Stimulated activated CD4-positive, alpha-beta T cell treated with anti-CD3 and anti-CD28 coated beads, Interleukin-1b, Interleukin-23, amount 100 ng/mL, for 48 hours (primary cell): ENCODE data around the gene DUSP15.
A peak's percentile ranks its signal among the peaks of the same experiment; 100 is the strongest.

Source experiments
- DNase-seq: peaks from one replicate; pipeline ENCODE4 v3.0.0-alpha.2; 2020

The DUSP15 gene

DNA sequence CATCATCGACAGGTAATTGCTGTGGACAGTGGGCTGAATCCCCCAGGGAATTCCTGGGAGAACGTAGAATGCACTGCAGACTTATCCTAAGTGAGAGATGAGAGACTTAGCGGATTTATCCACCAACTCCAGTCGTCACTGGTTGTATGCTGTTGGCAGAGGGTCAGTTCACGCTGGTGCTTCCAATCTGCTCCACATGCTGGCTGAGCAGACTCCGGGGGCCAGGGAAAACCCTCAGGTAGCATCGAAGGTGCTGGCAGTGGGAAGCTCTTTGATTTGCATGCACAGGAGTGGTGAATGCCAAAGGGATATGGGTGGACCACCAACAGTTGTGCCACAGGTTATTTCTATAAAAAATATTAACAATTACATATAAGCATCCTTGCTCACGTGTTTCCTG, 20.3 kb upstream of the DUSP15 start:
- no peak for DNase-seq

DNA sequence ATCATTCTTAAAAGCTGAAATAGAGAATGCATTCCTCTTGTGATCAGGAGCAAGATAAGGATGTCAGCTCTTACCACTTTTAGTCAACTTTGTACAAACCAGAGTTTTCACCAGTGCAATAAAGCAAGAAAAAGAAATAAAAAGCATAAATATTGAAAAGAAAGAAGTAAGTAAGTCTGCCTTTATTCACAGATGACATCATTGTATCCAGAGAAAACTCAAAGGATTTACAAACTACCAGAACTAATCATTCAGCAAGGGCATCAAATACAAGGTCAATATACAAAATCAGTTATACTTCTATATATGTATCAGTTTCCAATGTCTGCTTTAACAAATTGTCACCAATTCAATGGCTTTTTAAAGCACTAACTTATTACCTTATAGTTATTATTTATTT, 13.5 kb upstream of the DUSP15 start:
- no peak for DNase-seq

DNA sequence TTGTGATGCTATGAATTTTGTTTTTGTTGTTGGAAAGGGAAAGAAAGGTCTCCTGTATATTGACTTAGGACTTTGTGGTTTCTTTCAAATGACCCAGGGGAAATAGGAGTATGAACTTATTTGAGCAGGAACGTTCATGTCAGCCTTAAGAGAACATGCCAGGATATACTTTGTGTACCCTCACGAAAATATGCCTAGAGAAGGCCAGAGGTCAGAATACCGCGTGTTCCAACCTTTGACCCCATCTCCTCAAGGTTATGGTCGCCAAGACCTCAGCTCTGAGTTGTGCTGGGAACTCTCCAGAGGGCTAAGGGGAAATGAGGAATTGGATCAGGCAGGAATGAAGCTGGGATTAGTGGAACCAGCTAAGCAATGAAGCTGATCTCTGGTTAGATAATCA, 11.6 kb upstream of the DUSP15 start:
- no peak for DNase-seq

DNA sequence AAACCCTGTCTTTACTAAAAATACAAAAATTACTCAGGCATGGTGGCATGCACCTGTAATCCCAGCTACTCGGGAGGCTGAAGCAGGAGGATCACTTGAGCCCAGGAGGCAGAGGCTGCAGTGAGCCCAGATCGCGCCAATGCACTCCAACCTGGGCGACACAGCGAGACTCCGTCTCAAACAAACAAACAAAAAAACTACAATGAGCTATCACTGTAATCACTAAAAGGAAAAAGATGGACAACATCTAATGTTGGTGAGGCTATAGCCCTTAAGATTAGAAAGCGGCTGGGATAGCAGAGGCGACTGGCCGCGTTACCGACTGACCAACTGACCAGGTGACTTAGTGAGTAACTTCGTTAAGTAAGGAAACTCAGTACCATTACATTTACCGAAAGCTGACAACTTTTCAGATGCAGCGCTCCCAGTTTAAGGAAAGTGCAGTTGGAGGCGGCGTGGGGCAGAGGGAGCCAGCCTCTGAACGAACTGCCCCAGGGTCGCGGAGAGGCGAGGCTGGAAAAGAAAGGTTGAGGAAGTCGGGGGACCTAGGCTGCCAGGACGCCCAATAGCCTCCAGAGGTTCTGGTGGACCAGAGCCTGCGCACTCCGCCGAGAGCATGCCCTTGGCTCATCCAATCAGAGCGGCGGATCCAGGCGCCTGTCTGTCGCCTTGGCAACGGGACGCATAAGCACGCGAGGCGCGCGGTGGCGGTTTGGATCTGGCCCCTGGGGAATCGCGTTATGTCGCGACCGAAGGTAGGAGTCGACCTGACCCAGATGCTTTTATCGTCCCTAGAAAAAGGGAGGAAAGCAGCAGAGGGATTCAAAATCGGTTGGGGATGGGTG, 9.0 kb upstream of the DUSP15 start:
- peak; percentile 86 for DNase-seq

DNA sequence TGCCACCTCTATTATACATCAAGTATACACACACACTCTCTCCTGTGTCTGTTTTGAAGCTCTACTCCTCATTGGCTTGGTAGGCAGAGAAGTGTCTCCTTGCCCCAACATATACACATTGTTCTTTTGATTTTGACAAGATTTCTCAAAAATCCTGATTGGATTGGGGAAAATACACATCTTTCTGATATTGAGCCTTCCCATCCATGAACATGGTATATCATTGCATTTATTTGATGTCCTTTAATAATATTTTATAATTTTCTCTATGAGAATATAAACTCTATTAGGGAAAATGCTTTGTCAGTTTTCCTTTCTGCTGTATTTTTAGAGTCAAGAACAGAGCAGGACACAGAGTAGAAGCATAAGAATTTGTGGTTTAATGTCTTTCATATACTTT, 7.4 kb upstream of the DUSP15 start:
- no peak for DNase-seq

DNA sequence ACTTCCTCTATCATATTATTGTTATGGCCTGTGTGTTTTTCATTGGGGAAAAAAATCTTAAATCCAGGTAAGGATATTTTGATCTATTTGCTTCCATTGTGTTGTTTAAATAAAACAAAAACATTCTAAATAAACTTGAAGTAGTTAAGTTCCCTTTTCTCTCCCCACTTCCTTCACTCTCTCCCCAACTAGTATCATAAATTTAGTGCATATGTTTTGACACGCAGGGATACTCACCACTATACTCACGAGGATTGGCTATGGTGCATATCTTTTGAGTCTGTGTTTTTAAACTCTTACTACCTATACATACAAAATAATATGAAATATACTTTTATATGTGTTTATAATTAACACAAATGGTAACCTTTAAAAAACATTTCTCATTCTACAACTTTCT, 5.3 kb upstream of the DUSP15 start:
- no peak for DNase-seq

DNA sequence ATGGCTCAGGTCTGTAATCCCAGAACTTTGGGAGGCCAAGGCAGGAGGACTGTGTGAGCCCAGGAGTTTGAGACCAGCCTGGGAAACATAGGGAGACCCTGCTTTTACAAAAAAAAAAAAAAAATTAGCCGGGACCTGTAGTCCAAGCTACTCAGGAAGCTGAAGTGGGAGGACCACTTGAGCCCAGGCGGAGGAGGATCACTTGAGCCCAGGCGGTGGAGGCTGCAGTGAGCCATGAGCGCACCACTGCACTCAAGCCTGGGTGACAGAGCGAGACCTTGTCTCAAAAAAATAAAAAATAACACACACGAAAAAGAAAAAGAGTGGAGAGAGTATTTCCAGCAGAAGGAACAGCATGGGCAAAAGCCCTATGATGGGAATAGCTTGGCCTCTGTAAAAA, 2.1 kb upstream of the DUSP15 start:
- no peak for DNase-seq

DNA sequence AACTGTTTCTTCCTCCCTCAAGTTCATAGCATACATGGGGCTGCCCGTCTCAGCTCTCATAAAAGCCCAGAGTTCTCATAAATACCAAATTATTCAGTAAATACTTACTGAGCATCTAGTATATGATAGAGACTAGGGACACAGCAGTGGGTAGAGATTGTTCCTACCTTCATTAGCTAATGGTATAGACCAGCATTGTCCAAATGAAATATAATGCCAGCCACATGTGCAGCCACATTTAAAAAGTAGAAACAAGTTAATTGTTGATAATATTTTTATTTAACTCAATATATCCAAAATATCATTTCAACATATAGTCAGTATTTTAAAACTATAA, 1.3 kb upstream of the DUSP15 start:
- DNase-seq, result no peak

DNA sequence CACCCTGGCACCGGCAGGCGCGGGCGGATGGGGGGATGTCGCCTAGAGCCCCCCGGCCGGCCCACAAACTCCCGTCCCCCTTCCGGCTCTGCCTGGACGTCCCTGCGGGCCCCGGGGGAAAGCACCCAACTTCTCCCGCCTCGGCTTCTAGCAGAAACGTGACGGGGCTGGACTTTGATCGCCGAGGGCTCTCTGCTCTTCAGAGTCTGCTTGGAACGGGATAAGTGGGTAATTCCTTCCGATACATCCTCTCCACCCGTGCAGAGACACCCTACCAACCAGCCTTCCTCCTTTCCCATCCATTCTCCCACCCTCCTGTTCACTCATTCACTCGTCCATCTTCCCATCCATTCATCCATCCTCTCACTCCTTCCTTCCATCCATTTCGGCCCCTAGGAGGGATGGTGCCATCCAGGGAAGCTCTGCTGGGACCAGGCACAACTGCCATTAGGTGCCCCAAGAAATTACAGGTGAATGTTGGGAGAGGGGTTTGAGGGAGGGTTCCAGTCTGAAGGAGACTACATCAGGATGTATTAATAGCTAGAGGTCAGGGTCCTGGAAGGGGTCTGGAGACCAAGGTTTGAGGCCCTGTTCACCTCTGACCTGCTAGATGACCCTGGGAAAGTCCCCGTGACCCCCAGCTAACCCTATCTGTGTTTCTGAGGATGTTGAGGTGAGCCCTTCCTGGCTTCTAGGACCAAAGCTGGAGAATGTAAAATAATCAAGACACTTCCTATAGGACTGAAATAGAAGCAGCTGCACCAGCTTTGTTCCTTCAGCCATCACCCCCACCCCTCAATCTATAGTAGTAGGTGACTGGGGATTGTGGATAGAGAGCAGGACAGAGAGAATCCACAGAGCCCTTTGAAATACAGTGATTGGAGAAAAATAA, 645 bp upstream of the DUSP15 start:
- no peak for DNase-seq

DNA sequence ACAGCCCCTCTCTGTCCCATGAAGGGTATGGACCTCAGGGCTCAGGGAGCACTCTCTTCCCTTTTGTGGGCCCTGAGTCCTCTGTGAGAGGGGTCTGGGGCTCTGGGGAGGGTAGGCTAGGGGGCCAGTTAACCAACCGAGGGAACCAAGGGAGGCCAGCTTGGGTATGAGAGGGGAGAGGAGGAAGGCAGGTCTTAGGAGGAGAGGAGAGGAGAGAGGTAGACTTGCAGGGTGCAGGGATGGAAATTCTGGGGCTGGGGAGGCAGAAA, 720 bp downstream of the DUSP15 start:
- DNase-seq, result no peak

DNA sequence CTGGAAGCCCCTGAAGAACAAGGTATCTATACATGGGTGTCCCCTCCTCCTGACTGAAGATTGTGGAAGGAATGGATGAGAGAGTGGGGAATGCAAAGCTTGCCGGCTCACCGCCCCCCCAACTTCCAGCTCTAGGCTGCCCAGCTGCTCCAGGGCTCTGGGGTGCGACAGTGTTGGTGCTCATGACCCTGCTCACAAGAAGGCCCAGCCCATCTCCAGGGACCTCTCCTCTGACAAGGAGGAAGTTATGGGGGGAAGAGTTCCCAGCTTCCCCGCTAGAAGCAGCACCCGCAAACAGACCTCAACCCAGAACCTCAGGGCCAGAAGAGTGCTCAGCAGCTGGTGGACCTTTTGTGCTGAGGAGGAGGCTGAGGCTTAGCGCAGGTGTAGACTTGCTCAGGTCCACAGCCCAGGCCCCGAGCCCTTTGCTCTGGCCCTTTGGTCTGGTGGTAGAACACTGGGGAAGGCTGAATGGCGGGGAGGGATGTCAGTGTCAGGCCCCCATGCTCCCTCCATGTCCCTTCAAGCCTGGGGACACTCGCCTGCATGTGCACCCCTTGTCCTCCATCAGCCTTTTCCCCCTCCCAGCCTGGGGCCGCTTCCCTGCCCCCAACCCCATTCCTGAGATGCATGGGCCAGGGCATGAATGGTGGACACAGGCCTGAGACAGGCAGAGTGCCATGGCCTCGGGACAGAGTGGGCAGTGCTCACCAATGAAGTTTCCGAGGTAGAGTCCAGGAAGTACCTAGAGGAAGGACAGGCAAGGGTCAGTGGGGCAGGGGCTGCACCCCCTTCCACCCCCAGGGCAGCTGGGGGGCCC, 1.3 kb downstream of the DUSP15 start:
- no peak for DNase-seq

DNA sequence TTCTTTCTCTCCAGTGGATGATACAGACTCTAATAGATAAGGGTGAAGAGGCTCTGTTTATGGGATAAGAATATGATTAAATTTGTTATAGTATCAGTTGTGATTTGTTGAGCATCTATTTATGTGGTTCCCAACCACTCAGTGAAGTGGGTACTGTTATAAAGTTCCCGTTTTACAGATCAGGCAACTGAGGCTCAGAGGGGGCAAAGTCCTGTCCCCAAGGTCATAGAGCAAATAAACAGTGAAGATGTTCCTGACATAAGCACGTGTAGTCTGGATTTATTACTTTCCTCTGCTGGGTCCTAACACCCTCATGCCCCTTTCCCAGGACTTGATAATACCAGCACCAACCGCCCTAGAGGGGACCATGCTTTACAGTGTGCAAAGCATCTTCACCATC, 4.1 kb downstream of the DUSP15 start:
- no peak for DNase-seq

DNA sequence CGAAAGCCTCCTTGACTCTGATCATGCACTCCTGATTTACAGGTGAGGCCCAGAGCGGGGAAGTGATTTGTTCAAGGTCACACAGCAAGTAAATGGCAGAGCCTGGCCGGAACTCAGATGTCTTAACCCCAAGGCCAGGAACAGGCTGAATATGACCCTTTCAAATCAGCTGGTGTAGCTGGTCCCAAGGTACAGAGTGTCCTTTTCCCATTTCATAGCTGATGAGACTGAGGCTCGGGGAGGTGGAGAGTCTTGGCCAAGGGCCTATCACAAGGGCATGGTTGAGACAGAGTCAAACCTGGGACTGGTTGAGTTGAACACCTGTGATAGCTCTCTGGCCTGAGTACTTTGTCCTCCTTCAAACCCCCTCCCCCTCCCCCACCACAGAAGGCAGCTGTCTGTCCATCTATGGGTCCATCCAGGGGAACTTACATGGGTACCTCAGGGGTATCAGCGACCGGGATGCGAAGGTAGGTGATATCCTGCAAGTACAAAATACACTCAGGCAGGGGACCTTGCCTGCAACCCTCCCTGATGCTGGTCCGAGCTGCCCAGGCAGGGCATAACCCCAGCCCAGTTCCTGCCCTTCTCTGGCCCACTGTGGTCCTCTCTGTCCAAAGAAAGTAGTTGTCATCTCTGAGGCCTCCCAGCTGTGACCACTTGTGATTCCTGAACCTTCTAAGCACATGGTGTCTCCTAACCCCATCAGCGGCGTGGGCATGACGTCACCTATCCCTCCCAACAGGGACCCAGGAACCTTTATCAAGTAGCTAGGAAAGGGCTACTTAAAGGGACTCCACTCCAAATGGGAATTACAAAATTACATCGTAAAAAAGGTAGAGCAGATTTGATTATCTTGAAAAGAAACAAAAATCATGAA, 5.6 kb downstream of the DUSP15 start:
- DNase-seq, result no peak

DNA sequence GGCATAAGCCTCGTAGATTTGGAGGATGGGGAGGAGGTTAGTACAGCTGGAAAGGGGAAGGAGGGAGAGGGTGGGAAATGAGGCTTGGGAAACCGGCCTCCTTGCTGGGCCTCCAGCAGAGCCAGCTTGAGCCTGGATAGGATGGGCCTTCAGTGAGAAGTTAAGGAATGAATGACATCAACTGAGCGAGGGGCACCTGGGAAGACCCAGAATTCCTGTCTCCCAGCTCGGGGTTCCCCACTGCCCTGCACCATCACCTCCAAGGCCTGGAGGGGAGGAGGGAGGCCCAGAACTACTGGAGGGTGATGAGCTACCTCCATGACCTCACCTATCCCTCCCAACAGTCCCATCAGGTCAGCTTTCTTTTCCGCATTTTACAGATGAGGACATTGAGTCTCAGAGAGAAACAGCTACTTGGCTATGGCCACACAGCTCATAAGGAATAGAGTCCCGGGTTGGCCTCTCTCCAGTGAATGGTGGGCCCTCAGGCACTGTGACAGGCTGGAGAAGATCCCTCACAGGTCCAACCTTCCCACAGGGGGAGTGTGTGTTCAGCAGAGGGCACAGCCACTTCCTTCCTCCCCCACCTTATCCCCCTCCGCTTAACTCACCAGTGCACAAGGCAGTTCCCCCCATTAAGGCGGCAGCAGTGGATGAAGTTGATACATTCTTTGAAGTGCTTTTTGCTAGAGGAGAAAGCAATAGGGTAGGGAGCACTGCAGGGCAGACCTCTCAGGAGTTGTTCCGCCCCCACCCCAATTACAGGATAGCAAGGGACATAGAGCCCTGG, 6.8 kb downstream of the DUSP15 start:
- DNase-seq, result no peak

DNA sequence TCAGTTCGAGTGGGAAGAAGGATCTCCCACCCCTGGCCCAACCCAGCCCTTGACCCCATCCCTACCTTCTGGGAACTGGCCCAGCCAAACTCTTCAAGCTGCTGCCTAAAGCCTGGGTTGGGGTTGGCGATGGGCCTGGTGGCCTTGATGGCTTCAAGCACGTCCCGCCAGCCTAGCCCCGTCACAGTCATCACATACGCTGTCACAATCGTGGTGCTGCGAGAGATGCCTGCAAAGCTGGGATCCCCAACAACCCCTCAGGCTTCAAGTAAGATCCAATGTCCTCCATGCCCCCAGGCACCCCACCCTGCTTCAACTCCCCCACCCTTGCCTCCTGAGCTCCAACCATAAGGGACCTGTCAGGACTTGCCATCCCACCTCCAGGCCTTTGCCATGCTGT, 7.8 kb downstream of the DUSP15 start:
- no peak for DNase-seq

DNA sequence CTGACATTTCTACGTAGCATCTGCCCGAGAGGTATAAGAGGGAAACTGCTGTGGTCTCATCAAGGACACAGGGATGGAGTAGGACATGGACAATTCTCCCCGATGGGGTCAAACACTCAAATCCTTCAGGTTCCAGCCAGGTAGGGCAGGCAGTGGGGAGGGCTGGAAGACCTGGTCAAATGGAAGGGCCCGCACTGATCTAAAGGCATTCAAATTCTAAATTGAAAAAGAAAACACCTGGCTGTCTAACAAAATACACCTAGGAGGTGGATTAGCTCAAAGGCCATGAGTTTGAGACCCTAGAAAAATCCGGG, 8.2 kb downstream of the DUSP15 start:
- DNase-seq, result no peak

DNA sequence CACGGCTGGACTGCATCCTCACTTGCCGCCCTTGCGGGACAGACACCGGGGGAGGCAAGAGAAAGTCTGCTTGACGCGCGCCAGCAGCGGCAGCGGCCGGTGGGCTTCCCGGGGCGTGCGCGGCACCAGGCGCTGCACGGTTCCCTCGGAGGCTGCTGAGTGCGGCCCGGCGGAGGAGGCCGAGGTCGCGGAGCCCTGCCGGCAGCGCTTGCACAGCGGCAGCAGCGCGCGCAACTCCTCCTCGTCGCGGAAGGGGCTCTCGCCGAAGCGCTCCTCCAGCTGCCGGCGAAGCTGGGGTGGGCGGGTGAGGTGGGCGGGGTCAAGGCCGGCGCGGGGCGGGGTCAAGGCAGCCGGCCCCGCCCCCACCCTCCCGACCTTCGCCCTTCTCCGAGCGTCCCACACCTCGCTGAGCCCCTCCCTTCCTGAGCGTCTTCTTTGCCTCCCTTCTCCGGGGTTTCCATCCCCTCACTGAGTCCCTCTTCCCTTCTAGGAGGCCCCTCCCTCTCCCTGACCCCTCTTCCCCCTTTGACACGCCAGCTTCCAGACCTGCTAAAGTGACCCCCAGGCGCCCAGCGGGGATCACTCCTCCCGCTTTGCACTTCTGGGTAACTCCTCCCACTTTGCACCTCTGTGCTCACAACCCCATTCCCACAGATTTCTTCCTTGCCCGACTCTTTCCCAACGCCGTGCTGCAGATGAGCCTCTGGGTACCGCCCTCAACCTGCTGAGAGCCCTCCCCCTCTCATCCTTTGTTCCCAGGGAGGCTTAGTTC, 8.8 kb downstream of the DUSP15 start:
- peak; percentile 67 for DNase-seq

DNA sequence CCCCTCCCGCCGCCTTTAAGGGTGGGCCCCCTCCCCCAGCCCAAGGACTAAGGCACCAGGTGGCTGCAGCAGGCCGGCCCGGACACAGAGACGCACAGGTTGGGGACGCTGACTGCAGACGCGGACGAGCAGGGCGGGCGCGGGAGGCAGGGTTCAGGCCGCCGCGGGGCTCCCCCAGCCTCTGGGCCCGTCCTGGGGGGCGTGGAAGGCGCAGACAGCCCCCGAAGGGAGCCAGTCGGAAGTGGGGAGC, 9.3 kb downstream of the DUSP15 start:
- DNase-seq, result no peak

DNA sequence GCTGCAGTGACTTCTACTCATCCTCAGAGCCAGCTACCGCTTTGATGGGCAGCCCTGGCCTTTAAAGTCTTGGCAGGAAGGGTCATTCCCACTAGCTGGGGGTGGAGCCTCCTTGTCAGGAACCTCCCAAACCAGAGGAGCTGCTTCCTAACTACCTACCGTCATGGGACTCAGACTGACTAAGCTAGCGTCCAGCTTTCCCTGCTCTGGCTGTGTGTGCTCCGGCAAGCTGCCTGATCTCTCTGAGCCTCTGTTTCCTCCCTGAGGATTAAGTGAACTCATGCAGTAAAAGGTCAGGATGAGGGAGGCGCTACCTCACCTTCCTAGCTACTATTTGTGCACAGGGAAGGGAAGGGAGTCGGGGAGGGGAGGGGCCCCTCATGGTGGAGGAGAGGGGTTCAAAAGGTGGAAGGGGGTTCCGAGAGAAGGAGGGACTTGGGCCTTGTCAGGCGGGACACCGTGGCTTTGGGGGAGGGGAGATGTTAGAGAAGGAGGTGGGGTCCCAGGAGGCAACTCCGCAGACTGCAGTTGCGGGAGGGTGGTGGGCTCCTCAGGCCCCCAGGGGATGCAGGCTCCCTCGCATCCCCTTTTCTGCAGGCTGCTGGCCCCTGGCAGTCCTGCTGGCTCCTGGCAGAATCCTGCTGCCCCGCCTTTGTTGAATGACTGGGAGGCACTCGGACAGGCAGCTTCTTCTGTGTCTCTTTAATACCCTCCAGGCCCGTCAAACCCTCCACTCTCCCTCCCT, 9.8 kb downstream of the DUSP15 start:
- no peak for DNase-seq

DNA sequence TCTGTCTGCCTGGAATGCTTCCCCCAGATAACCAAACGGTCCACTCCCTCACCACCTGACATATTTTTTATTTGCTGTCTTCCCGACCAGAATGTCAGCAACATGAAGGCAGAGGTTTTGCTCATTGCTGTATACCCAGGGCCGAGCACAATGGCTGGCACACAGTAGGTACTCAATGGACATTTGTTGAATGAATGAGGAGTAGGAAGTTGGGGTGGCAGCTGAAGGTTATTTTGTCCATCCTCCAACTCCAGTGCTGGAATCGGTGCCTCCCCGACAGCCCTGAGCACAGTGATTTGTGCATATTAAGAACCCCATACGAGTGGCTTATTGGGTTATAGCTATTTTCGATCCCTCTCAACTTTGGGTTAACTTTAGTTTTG, 10.3 kb downstream of the DUSP15 start:
- no peak for DNase-seq
